Right renal pelvis (tissue), 4 donors: Measurements from ENCODE around the gene SPARCL1. TPM values are rescaled to one million over a fixed set of nuclear protein-coding genes. Genes with fewer than 3 reads are reported as not detected.
"Not testable (repeated sequence)": the region's sequence is repeated elsewhere in the genome, so short reads cannot be mapped to it uniquely, and the experiment has no call there.

Source experiments
- DNase-seq, 4 donors: peaks; one replicate each; pipeline ENCODE4 v3.0.0-alpha.2; 2013; ENCODE audit warnings: low read depth in 4 of 4, low spot score in 3 of 4, missing footprints in 1 of 4
- polyA plus RNA-seq, 4 donors: library from polyadenylated mRNA; unstranded; fragments of 120-200 nt; gene quantifications; one replicate each; pipeline ENCODE4 v1.2.1, GENCODE V29; 2013; ENCODE audit not compliant: insufficient read length in 4 of 4

SPARCL1 gene, protein sequence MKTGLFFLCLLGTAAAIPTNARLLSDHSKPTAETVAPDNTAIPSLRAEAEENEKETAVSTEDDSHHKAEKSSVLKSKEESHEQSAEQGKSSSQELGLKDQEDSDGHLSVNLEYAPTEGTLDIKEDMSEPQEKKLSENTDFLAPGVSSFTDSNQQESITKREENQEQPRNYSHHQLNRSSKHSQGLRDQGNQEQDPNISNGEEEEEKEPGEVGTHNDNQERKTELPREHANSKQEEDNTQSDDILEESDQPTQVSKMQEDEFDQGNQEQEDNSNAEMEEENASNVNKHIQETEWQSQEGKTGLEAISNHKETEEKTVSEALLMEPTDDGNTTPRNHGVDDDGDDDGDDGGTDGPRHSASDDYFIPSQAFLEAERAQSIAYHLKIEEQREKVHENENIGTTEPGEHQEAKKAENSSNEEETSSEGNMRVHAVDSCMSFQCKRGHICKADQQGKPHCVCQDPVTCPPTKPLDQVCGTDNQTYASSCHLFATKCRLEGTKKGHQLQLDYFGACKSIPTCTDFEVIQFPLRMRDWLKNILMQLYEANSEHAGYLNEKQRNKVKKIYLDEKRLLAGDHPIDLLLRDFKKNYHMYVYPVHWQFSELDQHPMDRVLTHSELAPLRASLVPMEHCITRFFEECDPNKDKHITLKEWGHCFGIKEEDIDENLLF
- 10 to 100 TPM; 11.1 to 25.6 (median 14.8) TPM for polyA plus RNA-seq

DNA sequence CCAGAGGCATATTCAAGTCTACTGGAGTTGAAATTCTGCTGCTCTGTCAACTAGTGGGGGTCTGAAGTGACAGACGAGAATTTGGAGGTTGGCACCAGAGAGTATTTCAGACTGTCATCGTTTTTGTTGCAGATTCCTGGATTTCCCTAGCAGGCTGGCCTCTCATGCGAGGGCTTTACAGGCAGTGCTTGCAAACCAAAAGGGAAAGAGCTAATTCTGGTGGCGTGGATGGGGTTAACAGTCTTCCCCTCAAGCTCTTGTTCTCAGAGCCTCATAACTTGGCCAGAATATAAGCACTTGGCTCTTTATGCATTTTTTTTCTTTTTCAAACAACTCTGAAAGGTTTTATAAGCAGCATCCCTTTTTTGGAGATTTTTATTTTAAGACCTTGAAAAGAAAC is at the start of gene SPARCL1:
Gene SPARCL1, minus strand, starts transcription at position 190 of the 400 bp plus-strand sequence. CDS start 29,802 bp downstream, outside the sequence.
- DNase-seq: no peak

DNA sequence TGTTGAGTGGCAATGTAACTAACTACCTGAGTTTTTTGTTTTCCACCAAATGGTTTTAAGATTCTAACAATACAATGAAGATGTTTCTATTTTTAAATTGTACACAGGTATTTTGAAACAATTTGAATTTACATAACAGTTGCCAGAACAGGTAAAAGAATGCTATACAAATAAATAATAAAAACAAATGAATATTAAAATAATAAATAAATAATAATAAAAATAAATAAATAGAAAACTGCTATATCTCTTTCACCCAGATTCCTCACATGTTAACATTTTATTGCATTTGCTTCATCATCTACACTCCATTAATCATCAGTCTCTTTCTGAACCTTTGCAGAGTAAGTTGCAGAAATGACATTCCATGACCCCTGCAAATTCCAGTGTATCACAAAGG is 46.8 kb upstream of the SPARCL1 start:
- DNase-seq: no peak

DNA sequence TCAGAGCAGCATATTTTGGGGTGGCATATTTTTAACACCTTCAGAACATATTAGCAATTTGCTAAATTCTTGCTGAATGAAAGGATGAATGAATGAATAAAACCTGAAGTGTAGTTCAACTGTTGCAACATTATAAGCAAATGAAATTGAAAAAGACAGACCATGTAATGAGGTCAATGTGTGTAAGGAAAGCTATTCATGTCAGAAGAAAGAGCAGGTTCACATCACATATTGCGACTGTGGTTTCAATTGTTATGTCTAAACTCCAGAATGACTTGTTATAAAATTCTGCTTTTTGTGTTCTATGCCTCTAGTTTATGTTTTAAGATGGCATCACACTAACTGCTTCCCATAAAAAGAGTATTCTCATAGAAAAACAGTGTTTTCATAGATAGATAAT is 46.2 kb upstream of the SPARCL1 start:
- DNase-seq: no peak

DNA sequence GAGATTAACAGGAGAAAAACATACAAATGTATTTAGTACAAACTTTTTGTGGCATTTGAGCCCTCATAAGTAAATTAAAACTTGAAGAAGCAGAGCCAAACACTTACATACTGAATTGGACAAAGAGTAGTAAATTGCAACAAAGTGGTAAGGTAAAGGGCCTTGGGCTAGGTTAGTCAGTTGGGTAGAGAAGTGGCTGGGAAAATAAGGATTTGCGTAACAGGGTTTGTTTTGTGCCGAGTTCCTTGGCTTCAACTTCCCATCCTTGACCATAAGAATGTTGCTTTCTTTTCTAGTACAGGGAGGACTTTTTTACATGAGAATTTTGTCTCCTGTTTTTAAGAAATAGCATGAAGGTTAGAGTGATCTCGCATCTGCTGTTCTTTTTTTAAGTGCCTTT is 45.8 kb upstream of the SPARCL1 start:
- DNase-seq: no peak

DNA sequence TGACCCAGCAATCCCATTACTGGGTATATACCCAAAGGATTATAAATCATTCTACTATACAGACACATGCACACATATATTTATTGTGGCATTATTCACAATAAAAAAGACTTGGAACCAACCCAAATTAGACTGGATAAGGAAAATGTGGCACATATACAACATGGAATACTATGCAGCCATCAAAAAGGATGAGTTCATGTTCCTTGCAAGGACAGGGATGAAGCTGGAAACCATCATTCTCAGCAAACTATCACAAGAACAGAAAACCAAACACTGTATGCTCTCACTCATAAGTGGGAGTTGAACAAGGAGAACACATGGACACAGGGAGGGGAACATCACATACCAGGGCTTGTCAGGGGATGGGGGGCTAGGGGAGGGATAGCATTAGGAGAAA is 45.2 kb upstream of the SPARCL1 start:
- not testable (repeated sequence) for DNase-seq

DNA sequence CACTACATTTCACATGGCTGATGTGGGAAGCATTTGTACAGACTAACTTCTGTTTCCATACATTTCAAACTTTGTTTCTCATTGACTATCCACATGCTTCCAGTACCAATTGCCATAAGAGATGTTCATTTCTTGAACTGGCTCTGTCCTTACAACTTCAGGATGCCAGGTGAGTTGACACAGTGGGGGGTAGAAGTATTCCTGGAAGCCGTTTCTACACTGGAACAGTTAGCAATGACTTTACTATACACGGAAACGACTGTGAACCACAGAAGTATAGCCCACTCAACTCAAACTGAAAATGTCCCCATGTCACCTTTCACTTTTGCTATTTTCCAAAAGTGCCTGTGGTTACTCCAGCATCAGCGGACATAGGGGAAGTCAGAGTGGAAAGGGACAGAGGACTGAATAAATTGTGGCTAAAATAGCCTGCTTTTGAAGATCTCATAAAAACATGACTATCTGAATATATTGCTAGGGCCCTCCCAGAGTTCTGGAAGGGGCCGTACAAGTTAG is 41.2 kb upstream of the SPARCL1 start:
- no peak for DNase-seq

DNA sequence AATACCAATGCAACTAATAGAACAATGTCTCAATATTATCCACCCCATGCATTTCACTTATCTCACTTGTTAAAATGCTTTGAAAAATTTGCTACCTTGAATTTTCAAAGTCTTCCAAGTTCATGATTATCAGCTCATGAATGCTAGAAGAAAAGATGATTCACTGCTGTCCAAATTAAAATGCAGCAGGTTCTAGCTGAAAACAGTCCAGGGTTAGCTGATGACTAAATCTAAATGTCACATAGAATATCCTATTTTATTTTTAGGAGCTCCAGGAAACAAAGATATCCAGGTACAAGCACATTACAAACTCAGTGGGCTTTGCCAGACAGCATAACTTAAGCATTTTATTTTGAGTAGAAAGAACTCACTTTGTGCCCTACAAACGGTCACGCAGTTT is 38.0 kb upstream of the SPARCL1 start:
- no peak for DNase-seq

DNA sequence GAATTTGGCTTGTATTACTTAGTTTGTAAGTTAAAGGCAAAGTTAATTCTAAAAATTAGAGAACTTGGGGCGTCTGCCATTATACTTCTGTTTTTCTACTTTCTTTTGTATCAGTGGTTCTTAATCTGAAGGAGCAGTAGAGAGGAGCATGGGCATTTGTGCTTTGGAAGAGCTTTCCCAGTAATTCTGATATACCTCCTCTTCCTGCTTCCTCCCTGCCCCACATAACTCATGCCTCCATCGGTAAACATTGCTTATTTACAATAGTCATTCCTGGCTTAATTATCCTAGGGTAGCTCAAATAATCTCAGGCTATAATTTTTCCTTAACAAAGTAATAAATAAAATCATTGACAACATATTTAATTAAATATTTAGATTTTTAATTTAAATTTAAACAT is 37.1 kb upstream of the SPARCL1 start:
- DNase-seq: no peak

DNA sequence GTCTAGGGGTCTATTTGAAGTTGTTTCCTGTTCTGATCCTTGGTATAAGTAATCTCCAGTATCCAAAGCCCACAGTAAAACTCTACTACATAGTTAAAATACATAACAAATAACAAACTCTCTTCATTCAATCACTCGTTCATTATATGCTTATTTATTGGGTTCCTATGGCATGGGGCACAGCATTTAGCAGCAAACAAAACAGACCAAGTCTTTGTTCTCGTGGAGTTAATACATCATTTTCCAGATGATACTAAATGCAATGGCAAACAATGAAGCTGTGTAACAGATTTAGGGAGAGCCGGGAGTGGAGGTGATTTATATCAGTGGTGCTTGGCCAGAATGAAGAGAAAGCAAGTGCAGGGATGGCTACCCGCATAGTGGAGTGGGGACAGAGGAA is 36.6 kb upstream of the SPARCL1 start:
- no peak for DNase-seq

DNA sequence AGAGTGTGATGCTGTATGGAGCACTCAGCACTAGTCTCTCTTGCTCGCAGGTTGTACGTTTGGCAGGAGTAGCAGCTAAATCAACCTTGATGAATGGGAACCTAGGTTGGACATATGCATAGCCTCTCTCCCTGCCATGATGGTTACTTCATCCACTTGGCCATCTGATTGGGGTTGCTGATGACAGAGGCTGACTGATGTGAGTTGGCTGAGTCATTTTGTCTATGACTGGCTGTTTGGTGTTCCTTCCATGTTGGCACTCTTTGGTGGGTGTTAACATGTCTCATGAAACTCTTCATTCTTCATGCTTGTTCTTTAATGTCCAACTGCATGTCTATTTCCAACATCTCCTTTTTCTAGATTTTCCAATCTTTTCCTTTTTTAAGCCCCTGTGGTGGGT is 31.6 kb upstream of the SPARCL1 start:
- no peak for DNase-seq

DNA sequence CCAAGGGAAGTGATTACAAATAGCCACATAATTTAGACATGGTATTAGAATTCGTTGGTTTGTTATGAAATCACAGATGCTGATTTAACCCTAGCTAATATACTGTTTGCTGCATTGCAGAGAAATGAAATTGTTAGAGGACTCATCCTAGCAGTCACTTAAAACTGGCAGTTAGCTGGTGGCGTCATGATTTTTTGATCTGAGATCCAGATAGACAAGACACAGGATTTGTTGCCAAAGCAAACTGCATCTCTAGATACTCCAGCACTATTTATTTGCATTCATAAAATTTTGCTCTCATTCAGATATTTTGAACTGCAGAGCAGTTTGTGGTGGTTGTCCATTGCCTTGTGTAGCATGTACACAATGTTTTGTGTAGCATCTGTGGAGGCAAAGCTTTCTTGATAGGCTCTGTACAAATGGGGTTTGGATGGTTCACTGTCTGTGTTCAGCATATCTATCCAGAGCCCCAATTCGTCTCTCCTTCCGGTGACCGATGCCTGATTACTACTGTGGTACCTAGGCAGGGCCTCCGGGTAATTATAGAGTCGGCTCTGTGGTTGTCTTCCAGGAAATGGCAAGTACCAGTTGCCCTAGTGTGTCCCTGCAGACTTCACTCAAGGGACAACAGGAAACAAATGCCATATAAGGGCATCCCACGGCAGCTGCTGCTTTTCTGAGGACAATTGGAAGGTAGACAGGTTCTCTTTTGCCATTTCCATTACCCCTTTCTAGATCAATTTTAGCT is 30.1 kb upstream of the SPARCL1 start:
- DNase-seq: no peak

DNA sequence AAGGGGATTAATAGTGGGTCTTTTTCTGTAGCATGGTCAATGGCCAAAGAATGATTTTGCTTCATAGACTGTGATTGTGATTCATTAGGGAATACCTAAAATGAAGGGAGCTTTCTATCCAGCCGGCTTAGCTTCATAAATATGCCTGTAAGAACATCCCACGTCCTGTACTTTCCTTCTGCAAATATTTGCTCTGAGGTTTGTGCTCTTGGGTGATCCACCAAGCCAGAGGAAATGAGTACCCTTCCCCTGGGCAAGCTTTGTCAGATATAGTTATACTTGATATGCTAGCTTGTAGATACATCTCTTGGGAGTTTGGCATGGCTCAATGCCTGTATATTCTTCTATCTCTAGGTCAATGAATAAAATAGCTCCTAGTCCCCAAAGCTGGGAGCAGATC is 28.2 kb upstream of the SPARCL1 start:
- DNase-seq: no peak

DNA sequence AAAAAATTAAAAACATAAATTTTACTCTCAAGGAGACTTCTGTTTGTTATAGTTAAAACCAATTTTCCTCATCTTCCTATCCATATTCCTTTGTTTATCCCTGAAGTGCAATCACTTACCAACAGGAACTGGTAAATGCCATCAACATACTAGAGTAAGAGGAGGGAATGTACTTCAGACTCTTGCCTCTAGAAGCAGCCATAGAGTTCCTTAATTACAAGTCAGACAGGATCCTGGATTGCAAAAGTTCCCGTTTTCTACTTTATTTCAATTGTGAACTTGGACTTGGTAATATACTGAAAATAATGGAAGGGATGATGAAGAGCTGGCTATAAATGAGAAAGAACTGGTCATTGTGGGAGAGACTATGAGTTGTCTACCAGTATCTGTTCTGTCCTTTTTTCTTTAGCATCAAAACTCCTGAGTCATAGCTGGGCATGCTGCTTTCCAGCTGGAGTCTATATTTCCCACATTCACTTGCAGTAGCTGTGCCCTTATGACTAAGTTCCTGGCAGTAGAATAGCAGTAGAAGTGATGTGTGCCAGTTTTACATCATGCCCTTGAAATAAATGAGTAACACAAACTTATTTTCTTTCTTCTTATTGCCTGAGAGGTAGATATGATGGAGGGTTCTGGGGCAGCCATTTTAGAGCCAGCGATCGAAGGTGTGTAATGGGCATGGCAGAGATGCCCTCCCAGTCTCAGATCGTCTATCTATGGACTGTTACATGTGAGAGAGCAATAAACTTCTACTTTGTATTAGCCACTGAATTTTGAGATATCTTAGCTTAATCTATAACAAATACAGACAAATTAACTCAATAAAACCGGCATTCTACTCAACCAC is 26.8 kb upstream of the SPARCL1 start:
- no peak for DNase-seq

DNA sequence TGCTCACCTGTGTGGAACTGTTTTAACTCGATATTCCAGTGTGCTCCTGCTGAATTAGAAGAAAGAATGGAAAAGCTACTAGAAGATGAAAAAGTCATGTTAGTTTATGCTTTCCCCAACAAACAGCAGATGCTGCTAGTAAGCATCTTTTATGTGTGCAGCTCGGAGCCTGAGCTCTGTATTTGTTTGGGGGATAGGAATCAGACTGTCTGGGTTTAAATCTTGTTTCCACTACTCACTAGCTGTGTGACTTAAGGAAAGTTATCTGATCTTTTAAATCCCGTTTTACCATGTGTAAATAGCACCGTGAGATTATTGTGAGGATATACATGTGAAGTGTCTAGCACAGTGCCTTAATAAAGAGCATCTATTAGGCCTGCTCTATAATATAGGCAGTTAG is 24.0 kb upstream of the SPARCL1 start:
- DNase-seq: no peak

DNA sequence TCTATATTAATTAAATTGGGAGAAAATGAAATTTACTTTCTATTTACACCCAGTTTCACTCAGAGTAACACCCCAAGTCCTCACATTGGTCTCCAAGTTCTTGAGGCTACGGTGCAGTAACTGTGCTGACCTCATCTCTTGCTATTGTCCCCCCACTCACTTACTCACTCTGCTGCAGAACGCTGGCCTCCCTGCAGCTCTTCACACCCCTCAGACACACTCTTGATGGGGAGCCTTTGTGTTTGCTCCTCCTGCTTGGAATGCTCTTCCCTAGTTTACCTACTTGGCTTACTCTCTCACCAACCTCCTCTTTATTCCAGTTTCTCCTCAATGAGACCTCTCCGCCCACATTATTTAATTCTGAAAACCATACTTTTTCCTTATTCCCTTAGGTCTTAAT is 22.2 kb upstream of the SPARCL1 start:
- no peak for DNase-seq

DNA sequence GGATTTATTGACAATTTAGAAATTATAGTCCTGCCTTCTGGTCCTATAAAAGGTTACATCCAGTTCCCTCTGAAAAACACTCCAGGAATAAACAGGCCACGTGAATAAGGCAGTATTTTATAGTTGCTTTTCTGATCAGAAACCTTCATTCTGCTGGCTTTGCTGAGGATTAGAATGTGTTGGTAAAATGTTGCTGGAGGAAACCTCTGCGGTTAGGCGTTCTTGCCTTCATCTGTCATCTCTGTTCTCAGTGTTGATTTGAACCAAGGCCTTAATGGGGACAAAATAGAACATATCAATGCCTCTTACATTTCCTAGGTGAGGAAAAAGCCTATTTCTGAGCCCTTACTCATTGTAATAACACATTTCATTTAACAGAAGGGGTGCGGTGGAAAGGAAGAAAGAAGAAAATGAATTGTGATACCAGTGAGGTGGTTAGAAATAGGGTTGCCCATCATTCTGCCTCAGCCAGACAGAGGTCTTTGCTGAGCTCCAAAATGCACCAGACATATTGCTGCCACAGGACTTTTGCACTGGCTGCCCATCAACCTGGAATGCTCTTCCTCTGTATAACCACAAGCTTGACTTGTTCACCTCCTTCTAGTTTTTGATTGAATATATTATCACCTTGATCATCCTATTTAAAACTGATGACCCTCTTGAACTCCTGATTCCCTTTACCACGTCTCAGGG is 18.0 kb upstream of the SPARCL1 start:
- DNase-seq: no peak

DNA sequence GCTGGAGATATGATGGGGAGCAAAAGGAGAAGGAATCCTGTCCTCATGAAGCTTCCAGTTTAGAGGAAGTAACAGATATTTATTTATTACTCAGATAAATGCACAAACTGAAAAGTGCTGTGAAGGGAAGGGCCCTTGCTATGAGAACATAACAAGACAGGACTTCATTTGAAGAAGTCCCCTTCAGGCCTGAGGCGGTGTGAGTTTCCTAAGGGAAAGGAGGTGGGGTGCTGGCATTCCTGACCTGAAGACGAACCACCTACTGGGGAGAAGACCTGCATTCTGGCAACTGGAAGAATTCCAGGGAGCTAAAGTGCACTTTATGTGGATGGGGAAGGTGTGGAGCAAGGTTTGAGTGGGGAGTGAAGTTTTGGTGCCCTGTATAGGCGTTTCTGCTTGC is 15.9 kb upstream of the SPARCL1 start:
- no peak for DNase-seq

DNA sequence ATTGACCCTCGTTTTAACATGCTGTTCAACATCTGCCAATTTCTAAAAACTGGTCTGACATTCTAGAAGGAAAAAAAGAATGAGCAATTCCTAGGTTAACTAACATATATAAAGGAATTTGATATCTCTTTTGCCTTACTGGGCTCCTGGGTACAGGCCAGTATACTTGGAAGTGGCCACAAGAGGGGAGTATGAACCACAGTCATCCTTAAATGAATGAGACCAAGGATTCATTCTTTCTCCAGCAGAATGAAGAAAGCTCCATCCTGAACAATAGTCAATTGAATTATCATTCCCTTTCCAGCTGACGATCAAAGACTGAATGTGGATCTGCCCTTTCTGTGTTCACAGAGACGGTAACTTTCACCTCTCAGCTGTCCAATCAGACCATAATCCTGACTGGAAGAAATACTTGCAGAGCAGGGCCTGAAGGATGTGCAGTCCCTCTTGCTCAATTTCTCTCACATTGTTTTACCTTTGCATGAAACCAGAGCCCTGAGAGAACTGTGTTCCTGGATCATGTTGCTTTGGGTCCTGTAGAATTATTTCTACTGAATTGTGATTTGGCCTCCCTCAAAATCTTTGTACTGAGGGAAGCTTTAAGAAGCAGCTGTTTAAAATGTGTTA is 14.8 kb upstream of the SPARCL1 start:
- DNase-seq: no peak

DNA sequence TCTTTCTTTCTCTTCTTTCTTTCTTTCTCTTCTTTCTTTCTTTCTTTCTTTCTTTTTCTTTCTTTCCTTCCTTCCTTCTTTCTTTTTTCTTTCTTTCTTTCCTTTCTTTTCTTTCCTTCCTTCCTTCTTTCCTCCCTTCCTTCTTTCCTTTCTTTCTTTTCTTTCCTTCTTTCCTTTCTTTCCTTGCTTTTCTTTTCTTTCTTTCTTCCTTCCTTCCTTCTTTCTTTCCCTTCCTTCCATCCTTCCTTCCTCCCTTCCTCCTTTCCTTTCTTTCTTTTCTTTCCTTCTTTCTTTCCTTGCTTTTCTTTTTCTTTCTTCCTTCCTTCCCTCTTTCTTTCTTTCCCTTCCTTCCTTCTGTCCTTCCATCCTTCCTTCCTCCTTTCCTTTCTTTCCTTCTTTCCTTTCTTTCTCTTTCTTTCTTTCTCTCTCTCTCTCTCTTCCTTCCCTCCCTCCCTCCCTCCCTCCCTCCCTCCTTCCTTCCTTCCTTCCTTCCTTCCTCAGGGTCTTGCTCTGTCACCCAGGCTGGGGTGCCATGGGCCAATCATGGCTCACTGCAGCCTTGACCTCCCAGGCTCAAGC is 13.6 kb upstream of the SPARCL1 start:
- no peak for DNase-seq
